A172 (cell line): ENCODE measurements around the gene PGGHG. TPM values are rescaled to one million over a fixed set of nuclear protein-coding genes. Genes with fewer than 3 reads are reported as not detected.
A peak's percentile ranks its signal among the peaks of the same experiment; 100 is the strongest.
"Not testable (repeated sequence)": the region's sequence is repeated elsewhere in the genome, so short reads cannot be mapped to it uniquely, and the experiment has no call there.

Experiments
- DNase-seq: peaks from one replicate; pipeline ENCODE4 v3.0.0-alpha.2; 2015; ENCODE audit warnings: low spot score
- total RNA-seq: library from RNA; depleted of rRNA; stranded (reverse); fragments of >200 nt; shearing (Covaris generic); gene quantifications from 2 replicates; pipeline ENCODE4 v1.2.3, GENCODE V29; 2014

The PGGHG gene
- total RNA-seq, 1 experiment from 2014 or later: 13.0 TPM

- DNase-seq: no peak
These were observed 8.9 kb downstream of the PGGHG start for GRCh38 chr11:297586-298405.

GRCh38 chr11:298406-299065 is 9.6 kb downstream of the PGGHG start:
- no peak for DNase-seq

- DNase-seq: no peak
These were observed 10.4 kb downstream of the PGGHG start, which contains the start of gene IFITM5 for GRCh38 chr11:299081-299891. IFITM5 (minus strand) TSS chr11:299526; CDS start chr11:299490, 36 bp downstream.

- DNase-seq: no peak
These were observed 11.2 kb downstream of the PGGHG start for GRCh38 chr11:299951-300735.

GRCh38 chr11:303363-303762 is 14.4 kb downstream of the PGGHG start:
- no peak for DNase-seq

- DNase-seq: no peak
These were observed 15.2 kb downstream of the PGGHG start for GRCh38 chr11:304061-304506.

GRCh38 chr11:304915-305843 is 16.3 kb downstream of the PGGHG start:
- DNase-seq: peak; percentile 70

- no peak for DNase-seq
These were observed 16.9 kb downstream of the PGGHG start for GRCh38 chr11:305844-306211.

GRCh38 chr11:306645-307371 is 17.9 kb downstream of the PGGHG start:
- DNase-seq: no peak

GRCh38 chr11:307766-308708 is 19.1 kb downstream of the PGGHG start, which contains the start of gene IFITM2:
IFITM2 (plus strand) TSS chr11:307816; CDS start chr11:308193, 377 bp downstream.
- DNase-seq: peak; percentile 53

GRCh38 chr11:308740-309665 is 20.1 kb downstream of the PGGHG start:
- not testable (repeated sequence) for DNase-seq

GRCh38 chr11:309979-310572 is 21.1 kb downstream of the PGGHG start:
- DNase-seq: not testable (repeated sequence)

GRCh38 chr11:311013-311748 is 22.3 kb downstream of the PGGHG start:
- not testable (repeated sequence) for DNase-seq

- no peak for DNase-seq
These were observed 23.3 kb downstream of the PGGHG start for GRCh38 chr11:312092-312816.

GRCh38 chr11:313304-313786 is 24.4 kb downstream of the PGGHG start:
- no peak for DNase-seq
